Memory B cell (primary cell): ENCODE results near the gene FOXS1.
"Not testable (repeated sequence)": the region's sequence is repeated elsewhere in the genome, so short reads cannot be mapped to it uniquely, and the experiment has no call there.

Experiments
- ATAC-seq: fragments of 150-1000 bp; cut with Tn5 transposase; 2 replicates; pipeline ENCODE4 v1.10.0; 2021; ENCODE audit warnings: low read depth, mild to moderate bottlenecking, moderate library complexity
- DNase-seq, 2 donors: peaks; one replicate each; pipeline ENCODE4 v3.0.0; 2022; ENCODE audit warnings: low spot score in 2 of 2
- H3K27ac Mint-ChIP-seq: one replicate; pipeline ENCODE4 v1.8.0; 2022; ENCODE audit warnings: mild to moderate bottlenecking, moderate library complexity, mixed read lengths
- H3K27me3 Mint-ChIP-seq: one replicate; pipeline ENCODE4 v1.8.0; 2022; ENCODE audit warnings: mixed read lengths
- H3K36me3 Mint-ChIP-seq: one replicate; pipeline ENCODE4 v1.8.0; 2022; ENCODE audit warnings: mild to moderate bottlenecking, mixed read lengths
- H3K4me1 Mint-ChIP-seq: one replicate; pipeline ENCODE4 v1.8.0; 2022; ENCODE audit warnings: mixed read lengths
- H3K4me3 Mint-ChIP-seq: one replicate; pipeline ENCODE4 v1.8.0; 2022; ENCODE audit warnings: mild to moderate bottlenecking, moderate library complexity, mixed read lengths
- H3K9me3 Mint-ChIP-seq: one replicate; pipeline ENCODE4 v1.8.0; 2022; ENCODE audit warnings: mixed read lengths

Gene FOXS1

DNA sequence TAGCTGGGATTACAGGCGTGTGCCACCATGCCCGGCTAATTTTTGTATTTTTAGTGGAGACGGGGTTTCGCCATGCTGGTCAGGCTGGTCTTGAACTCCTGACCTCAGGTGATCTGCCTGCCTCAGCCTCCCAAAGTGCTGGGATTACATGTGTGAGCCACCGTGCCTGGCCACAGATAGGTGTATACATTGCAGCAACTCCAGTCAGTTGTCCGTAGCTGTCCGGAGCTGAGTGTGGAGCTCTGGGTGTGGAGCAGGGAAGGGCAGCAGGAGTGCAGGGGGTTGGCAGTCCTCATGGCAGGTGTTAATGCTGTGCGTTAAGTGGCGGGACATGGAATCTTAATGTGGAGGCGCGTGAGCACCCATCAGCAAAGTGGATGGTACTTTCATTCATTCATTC, 17.4 kb downstream of the FOXS1 start:
- H3K4me1 Mint-ChIP-seq, H3K9me3 Mint-ChIP-seq, H3K27me3 Mint-ChIP-seq, H3K36me3 Mint-ChIP-seq, ATAC-seq, H3K27ac Mint-ChIP-seq, H3K4me3 Mint-ChIP-seq, DNase-seq: not testable (repeated sequence)

DNA sequence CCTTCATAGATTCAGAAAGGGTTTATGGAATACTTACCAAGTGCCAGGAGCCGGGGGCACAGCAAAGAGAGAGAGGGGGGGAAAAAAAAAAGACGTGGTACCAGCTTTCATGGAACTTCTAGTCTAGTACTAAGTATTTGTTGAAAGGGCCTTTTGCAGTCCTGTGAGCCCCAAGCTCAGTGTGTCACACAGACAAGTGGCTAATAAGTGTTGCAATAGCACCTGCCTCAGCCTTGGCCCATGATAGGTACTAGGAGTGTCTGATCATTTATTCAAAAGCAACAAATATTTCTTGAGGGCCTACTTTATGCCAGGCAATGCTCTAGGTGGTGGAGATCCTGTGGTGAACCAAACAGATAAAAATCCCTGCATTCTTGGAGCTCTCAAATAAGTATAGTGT, 18.3 kb downstream of the FOXS1 start:
- ATAC-seq (no peak), DNase-seq (no peak)
- H3K27me3 Mint-ChIP-seq, result peaks cover 2% of the 10 kb centered on the region
- peaks cover 5% of the 10 kb centered on the region for H3K4me1 Mint-ChIP-seq
- H3K4me3 Mint-ChIP-seq, result no peak overlapping the region
- H3K27ac Mint-ChIP-seq, result no peak overlapping the region
- no peaks in the 10 kb centered on the region for H3K9me3 Mint-ChIP-seq
- H3K36me3 Mint-ChIP-seq, result no peaks in the 10 kb centered on the region

DNA sequence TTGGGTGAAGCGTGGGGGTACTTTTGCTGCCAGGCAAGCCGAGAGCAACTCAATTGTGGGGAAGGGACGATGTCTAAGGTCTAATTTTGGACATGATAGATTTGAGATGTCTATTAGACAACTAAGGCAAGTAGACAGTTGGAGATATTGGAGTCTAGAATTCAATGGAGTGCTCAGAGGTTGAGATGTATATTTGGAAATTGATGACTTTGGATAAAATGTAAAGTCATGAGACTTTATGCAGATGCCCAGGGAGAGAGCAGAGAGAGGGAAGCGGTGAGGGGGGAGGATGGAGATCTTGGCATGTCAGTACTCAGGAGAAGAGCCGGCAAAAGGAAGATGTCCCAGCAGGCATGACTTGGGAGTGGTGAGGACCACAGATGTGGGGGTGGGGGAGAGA, 19.3 kb downstream of the FOXS1 start:
- Mint-ChIP-seq H3K4me3 (no peak overlapping the region), H3K27ac (no peak overlapping the region), H3K27me3 (peaks cover 3% of the 10 kb centered on the region), H3K9me3 (no peaks in the 10 kb centered on the region), H3K36me3 (no peaks in the 10 kb centered on the region), H3K4me1 (peaks cover 5% of the 10 kb centered on the region)
- ATAC-seq, result no peak
- DNase-seq, result no peak

DNA sequence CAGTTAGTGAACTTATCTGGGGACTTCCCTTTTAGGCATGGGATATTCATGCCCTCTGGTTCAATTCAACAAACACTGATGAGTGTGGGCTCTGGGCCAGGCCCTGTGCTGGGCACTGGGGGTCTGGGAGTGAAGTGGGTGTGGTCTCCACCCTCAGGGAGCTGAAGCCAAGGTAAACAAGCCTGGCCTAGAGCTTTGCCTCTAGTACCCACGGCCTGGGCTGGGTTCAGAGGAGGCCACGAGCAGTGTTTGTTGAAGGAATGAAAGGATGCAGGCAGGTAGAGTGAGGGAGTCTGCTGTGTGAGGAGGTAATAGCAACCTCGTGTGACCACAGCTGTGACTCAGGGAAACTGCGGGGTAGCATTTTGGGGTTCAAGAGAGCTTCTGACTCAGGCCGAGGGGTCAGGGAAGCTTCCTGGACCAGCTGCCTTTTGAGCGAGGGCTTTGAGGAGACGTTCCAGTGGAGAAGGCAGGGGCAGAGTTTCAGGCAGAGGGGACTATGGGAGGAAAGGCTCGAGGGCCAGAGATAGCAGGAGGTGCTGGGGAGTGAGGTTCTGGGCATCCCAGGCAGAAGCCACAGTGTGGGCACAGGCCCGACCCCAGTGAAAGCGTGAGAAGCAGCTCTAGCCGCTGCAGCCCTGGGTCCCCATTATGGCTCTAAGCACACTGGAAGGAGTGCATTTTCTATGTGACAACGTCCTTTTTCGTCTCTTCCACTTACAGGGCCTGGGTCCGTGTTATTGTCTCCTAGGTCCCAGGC, 20.7 kb downstream of the FOXS1 start:
- Mint-ChIP-seq H3K27me3 (peaks cover 3% of the 10 kb centered on the region), H3K4me1 (peaks cover 5% of the 10 kb centered on the region), H3K4me3 (no peak overlapping the region), H3K36me3 (no peaks in the 10 kb centered on the region), H3K27ac (no peak overlapping the region), H3K9me3 (no peaks in the 10 kb centered on the region)
- ATAC-seq, result no peak
- no peak for DNase-seq

DNA sequence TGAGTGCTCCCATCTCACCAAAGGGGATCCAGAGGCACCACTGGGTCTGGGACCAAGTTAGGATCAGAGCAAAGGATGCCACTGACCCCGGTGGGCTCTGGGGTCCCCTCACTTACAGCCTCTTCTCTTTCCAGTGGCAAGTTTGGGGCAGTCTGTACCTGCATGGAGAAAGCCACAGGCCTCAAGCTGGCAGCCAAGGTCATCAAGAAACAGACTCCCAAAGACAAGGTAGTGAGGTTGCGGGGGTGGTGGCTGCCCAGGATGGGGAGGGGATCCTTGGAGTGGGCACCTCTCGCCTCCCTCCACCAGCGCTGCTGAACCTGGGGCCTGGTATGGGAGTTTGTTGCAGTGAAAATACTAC, 21.3 kb downstream of the FOXS1 start:
- H3K4me1 Mint-ChIP-seq, result peaks cover 5% of the 10 kb centered on the region
- H3K27ac Mint-ChIP-seq, result no peak overlapping the region
- no peak for DNase-seq
- H3K4me3 Mint-ChIP-seq, result no peak overlapping the region
- no peaks in the 10 kb centered on the region for H3K36me3 Mint-ChIP-seq
- ATAC-seq, result no peak
- H3K9me3 Mint-ChIP-seq, result no peaks in the 10 kb centered on the region
- peaks cover 3% of the 10 kb centered on the region for H3K27me3 Mint-ChIP-seq

DNA sequence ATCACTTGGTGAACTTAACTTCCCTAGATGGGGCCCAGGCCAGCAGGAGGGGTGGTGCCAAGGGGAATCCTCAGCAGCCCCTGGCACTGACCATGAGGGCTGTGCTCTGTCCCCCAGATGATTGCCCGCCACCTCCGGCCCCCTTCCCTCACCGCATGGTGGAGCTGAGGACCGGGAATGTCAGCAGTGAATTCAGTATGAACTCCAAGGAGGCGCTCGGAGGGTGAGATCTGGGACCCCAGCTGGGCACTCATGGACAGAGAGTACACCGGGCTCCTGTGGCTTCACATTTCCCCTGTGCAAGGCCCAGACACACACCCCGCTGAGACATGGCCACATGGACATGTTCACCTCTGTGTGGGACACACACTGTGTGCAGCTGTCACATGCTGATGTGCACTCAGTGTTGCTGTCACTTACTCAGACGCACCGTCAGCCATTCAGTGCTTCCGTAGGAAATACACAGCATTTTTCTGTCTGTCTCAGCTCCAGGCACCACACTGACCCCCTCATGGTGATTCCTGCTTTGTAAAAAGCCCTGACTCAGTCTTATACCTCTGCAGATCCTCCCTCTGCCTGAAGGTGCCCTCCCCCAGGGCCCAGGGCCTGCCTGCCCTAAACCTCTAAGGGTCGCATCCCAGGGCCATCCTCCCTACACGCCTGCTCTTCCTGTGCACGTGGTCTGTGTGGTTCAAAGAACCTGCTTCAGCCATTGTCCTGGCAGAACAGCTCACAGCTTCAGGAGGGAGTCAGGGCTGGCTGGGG, 21.9 kb downstream of the FOXS1 start:
- H3K36me3 Mint-ChIP-seq, result no peaks in the 10 kb centered on the region
- no peak for DNase-seq
- H3K4me3 Mint-ChIP-seq, result no peak overlapping the region
- ATAC-seq, result no peak
- H3K4me1 Mint-ChIP-seq, result peaks cover 5% of the 10 kb centered on the region
- no peaks in the 10 kb centered on the region for H3K9me3 Mint-ChIP-seq
- peaks cover 3% of the 10 kb centered on the region for H3K27me3 Mint-ChIP-seq
- no peak overlapping the region for H3K27ac Mint-ChIP-seq

DNA sequence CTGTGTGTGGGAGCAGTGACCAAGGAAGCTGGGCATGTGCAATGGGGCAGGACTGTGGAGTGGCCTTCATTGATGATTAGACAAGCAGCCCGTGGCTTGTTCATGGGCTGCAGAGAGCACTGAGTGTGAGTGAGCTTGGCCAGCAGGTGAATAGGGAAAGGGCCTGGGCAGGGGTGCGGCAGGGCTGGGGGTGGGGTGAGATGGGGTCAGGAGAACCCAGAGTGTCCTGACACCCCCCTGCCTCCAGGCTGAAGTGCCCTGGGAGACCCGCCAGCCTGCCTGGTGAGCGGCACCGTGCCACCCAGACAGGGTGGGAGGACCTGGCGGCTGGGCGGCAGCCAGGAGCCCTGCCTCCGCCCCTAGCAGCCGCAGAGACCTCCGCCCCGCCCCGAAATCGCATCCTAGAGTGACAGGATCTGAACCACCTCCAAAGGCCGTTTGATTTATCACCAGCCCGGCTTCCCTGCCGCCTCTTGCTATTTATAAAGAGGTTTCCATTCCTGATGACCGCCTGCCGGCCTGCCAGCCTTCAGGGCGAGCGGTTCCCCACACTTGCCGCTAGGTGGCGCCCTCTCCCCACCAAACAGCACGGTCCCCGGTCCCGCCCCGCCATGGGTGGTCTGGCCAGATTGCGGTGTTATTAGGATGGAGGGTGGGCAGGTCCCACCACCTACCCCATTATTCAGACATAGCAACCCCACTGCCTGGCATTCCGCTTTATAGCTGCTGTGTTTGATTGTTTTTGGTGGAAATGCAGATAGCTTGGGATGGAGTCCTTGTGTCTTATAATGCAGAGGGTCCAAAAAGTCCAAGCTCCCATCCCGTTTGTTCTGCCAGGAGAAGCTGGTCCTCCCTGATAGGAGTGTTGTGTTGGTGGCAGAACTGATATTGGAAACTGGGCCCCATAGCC, 22.7 kb downstream of the FOXS1 start:
- Mint-ChIP-seq H3K27ac (no peak overlapping the region), H3K36me3 (no peaks in the 10 kb centered on the region), H3K4me3 (no peak overlapping the region), H3K27me3 (peaks cover 3% of the 10 kb centered on the region), H3K4me1 (peaks cover 5% of the 10 kb centered on the region), H3K9me3 (no peaks in the 10 kb centered on the region)
- DNase-seq (peak; percentile 78 to 87), ATAC-seq (peak; percentile 91)

DNA sequence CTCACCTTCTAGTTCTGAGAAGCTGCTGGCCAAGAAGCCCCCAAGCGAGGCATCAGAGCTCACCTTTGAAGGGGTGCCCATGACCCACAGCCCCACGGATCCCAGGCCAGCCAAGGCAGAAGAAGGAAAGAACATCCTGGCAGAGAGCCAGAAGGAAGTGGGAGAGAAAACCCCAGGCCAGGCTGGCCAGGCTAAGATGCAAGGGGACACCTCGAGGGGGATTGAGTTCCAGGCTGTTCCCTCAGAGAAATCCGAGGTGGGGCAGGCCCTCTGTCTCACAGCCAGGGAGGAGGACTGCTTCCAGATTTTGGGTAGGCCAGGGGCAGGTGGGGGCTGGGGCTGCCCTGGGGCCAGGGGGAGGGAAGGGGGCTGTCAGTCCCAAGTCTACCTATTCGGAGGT, 24.0 kb downstream of the FOXS1 start:
- H3K27ac Mint-ChIP-seq, result no peak overlapping the region
- no peaks in the 10 kb centered on the region for H3K9me3 Mint-ChIP-seq
- H3K27me3 Mint-ChIP-seq, result peaks cover 3% of the 10 kb centered on the region
- DNase-seq (no peak), ATAC-seq (no peak)
- no peak overlapping the region for H3K4me3 Mint-ChIP-seq
- peaks cover 5% of the 10 kb centered on the region for H3K4me1 Mint-ChIP-seq
- no peaks in the 10 kb centered on the region for H3K36me3 Mint-ChIP-seq

DNA sequence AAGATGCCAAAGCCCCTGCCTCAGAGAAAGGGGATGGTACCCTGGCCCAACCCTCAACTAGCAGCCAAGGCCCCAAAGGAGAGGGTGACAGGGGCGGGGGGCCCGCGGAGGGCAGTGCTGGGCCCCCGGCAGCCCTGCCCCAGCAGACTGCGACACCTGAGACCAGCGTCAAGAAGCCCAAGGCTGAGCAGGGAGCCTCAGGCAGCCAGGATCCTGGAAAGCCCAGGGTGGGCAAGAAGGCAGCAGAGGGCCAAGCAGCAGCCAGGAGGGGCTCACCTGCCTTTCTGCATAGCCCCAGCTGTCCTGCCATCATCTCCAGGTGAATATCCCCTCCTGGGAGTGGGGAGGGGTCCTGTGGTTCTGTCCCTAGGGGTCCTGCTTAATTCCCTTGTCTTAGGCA, 25.2 kb downstream of the FOXS1 start:
- Mint-ChIP-seq H3K9me3 (no peaks in the 10 kb centered on the region), H3K4me3 (no peak overlapping the region), H3K36me3 (no peaks in the 10 kb centered on the region), H3K27ac (no peak overlapping the region), H3K4me1 (peaks cover 5% of the 10 kb centered on the region), H3K27me3 (peaks cover 3% of the 10 kb centered on the region)
- DNase-seq, result no peak
- ATAC-seq, result no peak

DNA sequence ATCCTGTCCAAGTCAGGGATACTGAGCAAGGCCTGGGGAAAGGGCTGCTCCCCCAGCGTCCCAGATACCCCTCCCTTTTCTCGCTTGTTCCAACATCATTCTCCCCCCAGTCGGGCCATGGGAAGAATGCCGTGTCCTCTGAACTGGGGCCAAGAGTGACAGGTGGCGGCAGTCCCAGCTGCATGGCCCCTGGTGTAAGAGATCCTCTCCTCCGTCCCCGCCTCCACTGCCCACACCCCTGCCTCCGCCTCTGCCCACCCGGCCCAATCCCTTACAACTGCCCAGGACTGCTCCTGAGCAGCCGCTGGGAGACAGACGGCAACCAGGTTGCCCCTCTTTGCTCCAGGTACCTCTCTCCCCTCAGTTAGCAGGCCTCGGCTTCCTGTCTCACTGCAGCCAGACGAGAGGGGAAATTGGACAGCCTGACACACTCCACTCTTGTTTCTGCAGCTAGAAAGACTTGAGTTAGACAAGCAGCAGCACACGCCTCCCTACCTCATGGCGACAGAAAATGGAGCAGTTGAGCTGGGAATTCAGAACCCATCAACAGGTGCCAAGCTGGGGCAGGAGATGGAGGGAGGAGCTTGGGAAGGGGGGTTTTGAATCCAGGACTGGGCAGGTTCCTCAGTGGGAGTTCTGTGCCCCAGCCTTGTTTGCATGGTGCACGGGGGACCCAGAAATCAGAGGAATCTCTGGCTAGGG, 26.2 kb downstream of the FOXS1 start, which contains the start of gene MYLK2:
TSS of gene MYLK2 (plus strand) at position 274 of the 702 bp plus-strand sequence. CDS start at position 499, 225 bp downstream.
- H3K27ac Mint-ChIP-seq, result no peak within 1 kb of the TSS
- no peaks in the 10 kb centered on the region for H3K9me3 Mint-ChIP-seq
- no peak for DNase-seq
- no peaks in the 10 kb centered on the region for H3K36me3 Mint-ChIP-seq
- H3K4me1 Mint-ChIP-seq, result peaks cover 5% of the 10 kb centered on the region
- ATAC-seq, result no peak
- peaks cover 3% of the 10 kb centered on the region for H3K27me3 Mint-ChIP-seq
- no peak within 1 kb of the TSS for H3K4me3 Mint-ChIP-seq

DNA sequence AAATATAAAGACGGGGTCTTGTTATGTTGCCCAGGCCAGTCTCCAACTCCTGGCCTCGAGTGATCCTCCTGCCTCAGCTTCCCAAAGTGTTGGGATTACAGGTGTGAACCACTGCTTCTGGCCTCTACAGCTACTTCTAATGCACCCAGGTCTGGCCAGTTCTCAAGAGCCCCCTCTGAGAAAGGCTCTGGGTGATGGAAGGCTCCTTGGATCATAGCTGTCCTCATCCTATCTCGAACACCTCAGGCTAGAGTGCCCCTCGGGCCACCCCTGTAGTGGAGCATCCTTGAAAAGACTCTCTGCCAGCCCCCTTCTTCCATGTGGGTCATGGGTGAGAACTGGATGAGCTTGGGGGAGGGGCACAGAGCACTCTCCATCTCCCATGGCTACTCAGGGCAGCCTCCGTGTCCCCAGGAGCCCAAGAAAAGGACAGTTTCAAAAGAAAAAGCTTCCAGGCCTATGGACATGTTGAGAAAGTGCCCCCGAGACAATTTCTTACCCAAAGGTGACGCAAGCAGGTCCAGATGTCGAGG, 27.0 kb downstream of the FOXS1 start:
- Mint-ChIP-seq H3K4me3 (no peak overlapping the region), H3K27me3 (peaks cover 3% of the 10 kb centered on the region), H3K36me3 (no peaks in the 10 kb centered on the region), H3K4me1 (peaks cover 5% of the 10 kb centered on the region), H3K27ac (no peak overlapping the region), H3K9me3 (no peaks in the 10 kb centered on the region)
- DNase-seq (no peak), ATAC-seq (no peak)

DNA sequence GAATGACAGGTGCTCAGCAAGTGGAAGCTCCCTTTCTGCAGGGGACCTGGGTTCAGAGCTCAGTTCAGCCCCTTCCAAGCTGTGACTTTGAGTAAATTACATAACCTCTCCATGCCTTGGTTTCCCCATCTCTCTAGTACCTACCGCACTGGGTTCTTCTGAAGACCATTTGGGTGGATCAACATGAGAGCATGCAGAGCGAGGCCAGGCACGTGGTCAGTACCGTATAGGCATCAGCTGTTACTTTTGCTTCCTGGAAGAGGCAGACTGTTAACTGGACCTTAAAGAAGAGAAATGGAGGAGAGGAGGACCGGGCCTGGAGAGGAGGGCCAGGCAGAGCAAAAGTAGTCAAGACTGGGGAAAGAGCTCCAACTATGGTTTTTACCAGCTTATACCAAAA, 27.9 kb downstream of the FOXS1 start:
- Mint-ChIP-seq H3K4me1 (peaks cover 2% of the 10 kb centered on the region), H3K9me3 (no peaks in the 10 kb centered on the region), H3K27ac (no peak overlapping the region), H3K27me3 (peaks cover 3% of the 10 kb centered on the region), H3K4me3 (no peak overlapping the region), H3K36me3 (no peaks in the 10 kb centered on the region)
- DNase-seq, result no peak
- ATAC-seq, result no peak

DNA sequence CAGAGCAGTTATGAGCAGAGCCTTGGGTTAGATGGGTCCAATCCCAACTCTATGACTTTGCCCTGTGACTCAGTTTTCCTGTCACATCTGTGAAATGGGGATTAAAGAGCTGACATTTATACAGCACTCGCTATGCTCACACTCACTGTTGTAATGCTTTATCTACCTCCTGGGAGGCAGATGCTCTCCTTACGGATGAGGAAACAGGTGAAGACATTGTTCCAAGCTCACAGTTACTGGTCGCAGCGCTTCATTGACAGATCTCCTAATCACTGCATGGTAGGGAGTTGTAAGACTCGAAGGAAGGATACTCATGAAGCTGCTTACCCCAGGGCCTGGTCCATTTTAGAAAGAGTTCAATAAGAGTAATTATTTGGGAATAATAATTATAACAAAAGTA, 29.2 kb downstream of the FOXS1 start:
- DNase-seq (no peak), ATAC-seq (no peak)
- H3K27me3 Mint-ChIP-seq, result no peaks in the 10 kb centered on the region
- no peaks in the 10 kb centered on the region for H3K36me3 Mint-ChIP-seq
- no peak overlapping the region for H3K4me3 Mint-ChIP-seq
- H3K4me1 Mint-ChIP-seq, result no peaks in the 10 kb centered on the region
- no peak overlapping the region for H3K27ac Mint-ChIP-seq
- H3K9me3 Mint-ChIP-seq, result no peaks in the 10 kb centered on the region
